Gastroesophageal sphincter (tissue), 4 donors: ENCODE data around the gene CRYBG3. TPM values are rescaled to one million over a fixed set of nuclear protein-coding genes. Genes with fewer than 3 reads are reported as not detected.

Source experiments
- ATAC-seq: fragments of 150-250 bp; one replicate; pipeline ENCODE4 v1.9.1; 2016; ENCODE audit warnings: mild to moderate bottlenecking, moderate library complexity
- H3K27ac ChIP-seq, 4 donors: fragments of 200-600 bp; sonication (generic) in 3 of 4; 1 replicate in 3 of 4; 2 replicates in 1 of 4; pipeline ENCODE4 v1.5.1; 2016 to 2019
- H3K27me3 ChIP-seq: fragments of 200-600 bp; sonication (generic); one replicate; pipeline ENCODE4 v1.5.1; 2019
- H3K36me3 ChIP-seq, 2 donors: fragments of 200-600 bp; sonication (generic); one replicate each; pipeline ENCODE4 v1.5.1; 2019; ENCODE audit warnings: control low read depth in 1 of 2
- H3K4me1 ChIP-seq, 3 donors: fragments of 200-600 bp; sonication (generic); 1 replicate in 2 of 3; 2 replicates in 1 of 3; pipeline ENCODE4 v1.5.1; 2016 to 2019; ENCODE audit warnings: control low read depth in 2 of 3
- H3K4me3 ChIP-seq, 2 donors: fragments of 200-600 bp; sonication (generic); one replicate each; pipeline ENCODE4 v1.5.1; 2019; ENCODE audit warnings: mild to moderate bottlenecking in 1 of 2, moderate library complexity in 1 of 2
- H3K9me3 ChIP-seq, 3 donors: fragments of 200-600 bp; sonication (generic); one replicate each; pipeline ENCODE4 v1.5.1; 2017 to 2019; ENCODE audit warnings: control low read depth in 2 of 3
- CTCF ChIP-seq, 4 experiments: fragments of 200-600 bp in 2 of 4; fragments of 450-650 bp in 2 of 4; sonication (generic) in 1 of 4; IDR thresholded peaks; one replicate each; pipeline ENCODE4 v1.5.1; 2017 to 2019; ENCODE audit warnings: antibody characterized with exemption in 4 of 4, mild to moderate bottlenecking in 2 of 4, moderate library complexity in 2 of 4
- EP300 ChIP-seq: sonication (generic); formaldehyde crosslinking; IDR thresholded peaks from one replicate; pipeline ENCODE4 v1.6.1; 2017; ENCODE audit warnings: antibody characterized with exemption, mild to moderate bottlenecking
- POLR2A ChIP-seq, 2 donors: fragments of 450-650 bp; IDR thresholded peaks; one replicate each; pipeline ENCODE4 v1.6.1; 2017; ENCODE audit warnings: antibody characterized with exemption in 2 of 2, mild to moderate bottlenecking in 2 of 2, moderate library complexity in 1 of 2
- POLR2AphosphoS5 ChIP-seq: sonication (generic); formaldehyde crosslinking; IDR thresholded peaks from one replicate; pipeline ENCODE4 v1.6.1; 2017; ENCODE audit warnings: antibody characterized with exemption
- WGBS, 2 donors: methylation state at CpG; one replicate each; pipeline ENCODE4 v1.1.5; 2018; ENCODE audit warnings: low coverage in 1 of 2; 5-methylcytosine and 5-hydroxymethylcytosine counted together
- total RNA-seq, 4 donors: library from RNA; depleted of rRNA; stranded (reverse); fragments of >200 nt; gene quantifications; one replicate each; pipeline ENCODE4 v1.1.0, GENCODE V29; 2016

Gene CRYBG3
- total RNA-seq, 4 donors from 2014 or later = 22.2 to 52.4 (median 28.9) TPM

DNA sequence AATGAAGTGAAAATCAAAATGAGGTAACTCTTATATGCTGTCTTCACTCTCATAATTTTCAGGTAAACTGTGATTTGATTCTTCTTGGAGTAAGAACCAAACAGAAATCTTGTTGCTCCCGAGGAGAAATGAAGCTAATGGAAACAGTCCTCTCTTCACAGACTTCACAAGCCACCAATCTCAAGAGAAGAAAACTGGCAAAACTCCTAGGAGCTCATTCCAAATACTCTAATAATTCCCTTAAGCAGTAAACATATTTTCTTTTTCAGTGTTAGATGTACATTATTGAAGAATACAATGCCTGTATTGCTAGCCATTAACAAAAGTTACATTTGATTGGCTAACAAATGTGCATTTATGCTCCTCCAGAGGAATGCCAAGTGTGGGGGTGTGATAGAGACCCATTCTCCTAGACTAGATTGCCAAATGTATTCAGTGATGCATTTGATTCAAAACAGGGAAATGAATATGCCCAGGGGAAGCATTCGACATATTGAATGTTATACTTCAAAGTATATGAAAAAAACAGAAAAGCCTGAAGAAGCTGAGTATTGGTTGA, 162.2 kb downstream of the CRYBG3 start:
- peaks cover 0 to 32% (median 16%) of the 10 kb centered on the region in 3 donors for H3K4me1 ChIP-seq
- no peak overlapping the region for H3K27ac ChIP-seq
- H3K27me3 ChIP-seq = no peaks in the 10 kb centered on the region
- H3K4me3 ChIP-seq = no peak overlapping the region
- no peaks in the 10 kb centered on the region for H3K36me3 ChIP-seq
- no peak for ATAC-seq
- no peaks in the 10 kb centered on the region for H3K9me3 ChIP-seq
- 33 to 41% methylated on average over 2 of the region's 2 CpGs for WGBS, 2 donors
- TF ChIP-seq CTCF (IDR thresholded peaks at IDR 0.05) (no peak), POLR2AphosphoS5 (no peak), EP300 (no peak), POLR2A (IDR thresholded peaks at IDR 0.05) (no peak)

DNA sequence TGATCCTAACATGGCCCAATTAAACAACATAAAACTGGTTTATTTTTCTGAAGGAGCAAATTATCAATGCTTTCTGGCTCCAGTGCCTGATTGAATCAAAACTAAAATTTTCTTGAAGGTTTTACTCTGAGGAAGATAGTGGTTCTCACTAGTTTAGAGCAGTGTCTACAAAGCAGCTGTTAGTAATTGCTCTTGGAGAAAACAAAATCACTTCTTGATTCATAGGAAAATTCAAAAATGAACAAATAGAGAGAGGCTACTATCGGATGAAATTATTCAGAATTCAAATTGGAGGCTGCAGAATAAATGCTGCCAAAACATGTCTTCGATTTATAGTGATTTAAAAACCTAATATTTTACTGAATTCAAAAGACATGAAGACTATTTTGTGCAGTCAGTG, 165.5 kb downstream of the CRYBG3 start:
- Histone ChIP-seq H3K4me3 (no peak overlapping the region), H3K36me3 (no peaks in the 10 kb centered on the region), H3K9me3 (no peaks in the 10 kb centered on the region), H3K27ac (no peak overlapping the region), H3K4me1 (peaks cover 0 to 21% (median 11%) of the 10 kb centered on the region in 3 donors), H3K27me3 (no peaks in the 10 kb centered on the region)
- no peak for ATAC-seq
- 54 to 87% methylated on average over 2 of the region's 2 CpGs for WGBS, 2 donors
- TF ChIP-seq EP300 = no peak
- no peak for TF ChIP-seq POLR2A (IDR thresholded peaks at IDR 0.05)

- Histone ChIP-seq H3K9me3 (no peaks in the 10 kb centered on the region), H3K27ac (no peak overlapping the region), H3K4me1 (peaks cover 0 to 4% (median 2%) of the 10 kb centered on the region in 3 donors), H3K27me3 (no peaks in the 10 kb centered on the region), H3K36me3 (no peaks in the 10 kb centered on the region), H3K4me3 (no peak overlapping the region)
- WGBS, 2 donors = 97 to 99% methylated on average over 3 of the region's 3 CpGs
- peak; percentile 26 for ATAC-seq
- TF ChIP-seq POLR2A (IDR thresholded peaks at IDR 0.05) = no peak
- no peak for TF ChIP-seq POLR2AphosphoS5
- TF ChIP-seq CTCF (IDR thresholded peaks at IDR 0.05) = no peak
- no peak for TF ChIP-seq EP300
Measured at GRCh38 chr3:97988784-97989568, 167.2 kb downstream of the CRYBG3 start.

- Histone ChIP-seq H3K4me1 (no peaks in the 10 kb centered on the region), H3K4me3 (no peak overlapping the region), H3K9me3 (no peaks in the 10 kb centered on the region), H3K27ac (no peak overlapping the region), H3K27me3 (no peaks in the 10 kb centered on the region), H3K36me3 (no peaks in the 10 kb centered on the region)
- TF ChIP-seq POLR2A (IDR thresholded peaks at IDR 0.05) (no peak), CTCF (IDR thresholded peaks at IDR 0.05) (no peak), POLR2AphosphoS5 (no peak), EP300 (no peak)
- no peak for ATAC-seq
- WGBS, 2 donors = 38 to 43% methylated on average over 2 of the region's 2 CpGs
Measured at GRCh38 chr3:97990624-97991292, 168.9 kb downstream of the CRYBG3 start.

DNA sequence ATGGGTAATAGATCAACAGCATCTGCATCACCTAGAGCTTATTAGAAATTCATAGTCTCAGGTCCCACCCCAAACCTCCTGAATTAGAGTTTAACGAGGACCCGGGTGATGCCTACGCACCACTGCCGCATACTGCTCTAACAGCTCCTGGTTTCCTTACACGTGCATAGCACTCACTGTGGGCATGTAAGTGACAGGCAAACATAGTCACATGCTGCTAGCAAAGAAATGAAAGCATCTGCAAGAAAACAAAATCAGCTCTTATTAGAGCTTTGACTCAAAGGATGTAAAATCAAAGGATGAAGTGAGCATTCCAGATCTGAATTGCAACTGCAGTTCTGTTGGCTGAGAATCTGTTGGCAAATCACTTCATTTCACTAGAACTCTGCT, 169.5 kb downstream of the CRYBG3 start:
- H3K9me3 ChIP-seq = no peaks in the 10 kb centered on the region
- TF ChIP-seq POLR2A (IDR thresholded peaks at IDR 0.05) = no peak
- TF ChIP-seq CTCF (IDR thresholded peaks at IDR 0.05) = no peak
- no peak for TF ChIP-seq EP300
- no peak for TF ChIP-seq POLR2AphosphoS5
- H3K27ac ChIP-seq = no peak overlapping the region
- H3K27me3 ChIP-seq = no peaks in the 10 kb centered on the region
- no peak overlapping the region for H3K4me3 ChIP-seq
- WGBS, 2 donors = 75 to 90% methylated on average over 3 to 4 of the region's 5 CpGs
- H3K4me1 ChIP-seq = no peaks in the 10 kb centered on the region
- ATAC-seq = no peak
- no peaks in the 10 kb centered on the region for H3K36me3 ChIP-seq
